Measurements from ENCODE around the gene MTHFD2.

MTHFD2 gene

DNA sequence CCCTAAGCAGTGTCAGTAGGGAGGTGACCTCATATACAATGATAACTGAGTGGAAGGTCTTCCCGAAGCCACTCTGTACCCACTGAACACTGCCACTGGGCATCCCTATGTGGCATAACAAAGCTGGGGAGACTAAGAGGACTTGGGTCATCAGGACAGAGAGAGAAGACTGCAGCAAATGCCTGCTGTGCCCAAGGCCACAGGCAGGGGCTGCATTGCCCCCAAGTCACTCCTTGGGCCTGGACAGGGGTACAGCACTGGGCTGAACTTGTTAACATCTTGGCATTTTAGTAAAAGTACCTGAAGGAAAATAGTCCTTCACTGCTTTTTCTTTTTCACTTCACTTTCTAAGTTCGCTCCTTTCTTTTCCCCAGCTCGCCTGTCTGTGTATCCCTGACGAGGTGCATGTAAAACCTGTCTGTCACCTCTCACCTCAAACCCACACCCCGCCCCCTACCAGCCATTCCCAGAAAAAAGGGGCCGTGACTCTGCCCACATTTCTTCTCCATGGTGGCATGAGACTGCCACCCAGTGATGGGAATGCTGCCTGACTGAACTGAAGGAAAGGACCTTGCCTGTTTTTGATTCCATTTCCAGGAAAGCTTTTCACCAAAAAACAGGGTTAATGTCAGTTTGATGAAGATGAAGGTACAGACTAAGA is 62.9 kb downstream of the MTHFD2 start:
- DNase-seq (ENCODE audit: low spot score) (peak; percentile 62), FAIRE-seq (no peak)

DNA sequence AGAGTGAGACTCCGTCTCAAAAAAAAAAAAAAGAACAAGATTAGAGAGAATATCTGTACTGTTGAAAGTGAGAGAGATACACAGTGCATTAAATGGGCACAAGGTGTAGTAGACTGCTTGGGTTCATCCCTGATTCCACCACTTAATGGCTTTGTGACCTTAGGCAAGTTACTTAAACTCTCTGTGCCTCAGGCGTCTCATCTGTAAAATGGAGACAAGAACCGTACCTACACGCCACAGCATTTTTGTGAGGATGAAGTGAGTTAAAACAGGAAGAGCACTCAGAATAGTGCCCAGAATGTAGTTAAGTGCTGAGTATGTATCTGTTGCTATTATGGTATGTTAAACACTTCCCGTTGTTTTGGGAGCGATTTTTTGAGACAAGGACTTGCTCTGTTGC is 64.3 kb downstream of the MTHFD2 start:
- no peak for FAIRE-seq

DNA sequence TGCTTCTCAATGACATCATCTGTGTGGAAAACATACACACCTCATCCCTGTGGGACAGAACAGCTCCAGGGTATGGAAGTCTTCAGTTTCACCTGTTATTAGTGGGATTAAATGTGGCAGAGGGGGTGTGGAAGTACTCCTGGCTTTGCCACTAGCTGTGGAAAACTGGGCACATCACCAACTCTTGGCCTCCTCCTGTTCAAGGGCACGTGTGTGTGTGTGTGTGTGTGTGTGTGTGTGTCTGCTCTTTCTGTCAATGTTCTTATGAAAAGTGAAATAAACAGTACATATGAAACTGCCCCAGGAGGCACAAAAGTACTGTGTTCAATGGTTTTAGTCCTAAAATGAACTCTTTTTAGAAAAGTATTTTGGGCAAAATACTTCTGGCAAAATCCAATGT is 65.9 kb downstream of the MTHFD2 start:
- FAIRE-seq (no peak), DNase-seq (ENCODE audit: low spot score) (no peak)

More for the DNA sequence above, 64.3 kb downstream of the MTHFD2 start:
- no peak for DNase-seq (ENCODE audit: low spot score)

DNA sequence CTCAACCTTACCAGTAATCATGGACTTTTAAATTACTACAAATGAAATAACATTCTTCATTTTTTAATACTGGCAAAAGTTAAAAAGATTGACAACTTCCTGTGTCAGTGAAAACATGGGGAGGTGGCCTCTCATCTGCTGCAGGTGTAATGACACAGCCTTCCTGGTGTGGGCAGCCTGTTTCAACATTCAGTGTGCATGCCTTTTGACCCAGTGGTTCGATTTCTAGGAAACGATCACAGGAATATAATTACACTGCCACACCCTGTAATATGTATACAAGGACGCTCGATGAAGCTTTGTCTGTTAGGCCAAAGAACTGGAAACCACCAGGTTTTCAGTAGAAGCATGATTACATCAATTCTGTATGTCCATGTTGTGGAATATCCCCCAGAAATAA is 68.7 kb downstream of the MTHFD2 start:
- DNase-seq (ENCODE audit: low spot score) (peak; percentile 66), FAIRE-seq (no peak)

Measured in urothelium cell line (cell line).